Peyer's patch (tissue), 4 donors: ENCODE data around the gene EPHA2. TPM values are rescaled to one million over a fixed set of nuclear protein-coding genes. Genes with fewer than 3 reads are reported as not detected.

ENCODE experiments used
- DNase-seq, 3 donors: peaks; one replicate each; pipeline ENCODE4 v3.0.0-alpha.2; 2017 to 2019
- H3K27ac ChIP-seq, 4 donors: fragments of 200-600 bp; sonication (generic); one replicate each; pipeline ENCODE4 v1.5.1; 2016 to 2019
- H3K27me3 ChIP-seq, 2 donors: fragments of 200-600 bp; sonication (generic); one replicate each; pipeline ENCODE4 v1.5.1; 2019
- H3K36me3 ChIP-seq, 3 donors: fragments of 200-600 bp; sonication (generic); one replicate each; pipeline ENCODE4 v1.5.1; 2016 to 2019
- H3K4me1 ChIP-seq, 4 donors: fragments of 200-600 bp; sonication (generic); one replicate each; pipeline ENCODE4 v1.5.1; 2016 to 2019
- H3K4me3 ChIP-seq, 4 donors: fragments of 200-600 bp; sonication (generic); 1 replicate in 3 of 4; 2 replicates in 1 of 4; pipeline ENCODE4 v1.5.1; 2016 to 2019; ENCODE audit warnings: mild to moderate bottlenecking in 1 of 4
- H3K9me3 ChIP-seq, 4 donors: fragments of 200-600 bp; sonication (generic); one replicate each; pipeline ENCODE4 v1.5.1; 2016 to 2019; ENCODE audit warnings: mild to moderate bottlenecking in 1 of 4
- POLR2A ChIP-seq, 2 donors: fragments of 450-650 bp; IDR thresholded peaks; one replicate each; pipeline ENCODE4 v1.5.1; 2017; ENCODE audit warnings: antibody characterized with exemption in 2 of 2, mild to moderate bottlenecking in 2 of 2, moderate library complexity in 2 of 2
- total RNA-seq, 4 donors: library from RNA; depleted of rRNA; stranded (reverse); fragments of >200 nt; gene quantifications; one replicate each; pipeline ENCODE4 v1.1.0, GENCODE V29; 2016
- TF ChIP-seq, protein P1 (sequence below), 6 experiments: fragments of 450-650 bp in 4 of 6; fragments of 200-600 bp in 2 of 6; sonication (generic) in 1 of 6; IDR thresholded peaks; one replicate each; pipeline ENCODE4 v1.5.1; 2017 to 2019; ENCODE audit warnings: antibody characterized with exemption in 6 of 6, mild to moderate bottlenecking in 3 of 6, moderate library complexity in 1 of 6

The EPHA2 gene
- total RNA-seq, 4 donors from 2014 or later, result 23.5 to 42.6 (median 35.5) TPM

DNA sequence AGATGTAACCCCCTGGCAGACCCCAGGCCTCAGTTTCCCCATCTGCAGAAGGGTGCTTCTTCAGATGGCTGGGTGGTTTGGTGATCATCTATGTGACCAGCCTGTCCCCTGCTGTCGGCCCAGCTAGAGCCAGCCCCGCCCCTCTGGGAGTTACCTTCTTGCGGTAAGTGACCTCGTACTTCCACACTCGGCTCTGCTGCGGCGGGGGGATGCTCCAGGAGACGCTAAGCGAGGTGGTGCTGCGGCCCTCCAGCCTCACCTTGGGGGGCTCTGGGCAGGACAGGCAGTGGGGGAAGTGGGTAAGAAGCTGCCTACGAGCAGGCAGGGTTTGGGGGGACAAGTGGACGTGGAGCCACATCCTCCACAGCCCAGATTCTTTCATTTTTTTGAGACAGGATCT lies 20.4 kb downstream of the EPHA2 start:
- no peak overlapping the region for H3K4me3 ChIP-seq
- no peak overlapping the region for H3K27ac ChIP-seq
- no peaks in the 10 kb centered on the region for H3K27me3 ChIP-seq
- TF ChIP-seq, protein P1, sequence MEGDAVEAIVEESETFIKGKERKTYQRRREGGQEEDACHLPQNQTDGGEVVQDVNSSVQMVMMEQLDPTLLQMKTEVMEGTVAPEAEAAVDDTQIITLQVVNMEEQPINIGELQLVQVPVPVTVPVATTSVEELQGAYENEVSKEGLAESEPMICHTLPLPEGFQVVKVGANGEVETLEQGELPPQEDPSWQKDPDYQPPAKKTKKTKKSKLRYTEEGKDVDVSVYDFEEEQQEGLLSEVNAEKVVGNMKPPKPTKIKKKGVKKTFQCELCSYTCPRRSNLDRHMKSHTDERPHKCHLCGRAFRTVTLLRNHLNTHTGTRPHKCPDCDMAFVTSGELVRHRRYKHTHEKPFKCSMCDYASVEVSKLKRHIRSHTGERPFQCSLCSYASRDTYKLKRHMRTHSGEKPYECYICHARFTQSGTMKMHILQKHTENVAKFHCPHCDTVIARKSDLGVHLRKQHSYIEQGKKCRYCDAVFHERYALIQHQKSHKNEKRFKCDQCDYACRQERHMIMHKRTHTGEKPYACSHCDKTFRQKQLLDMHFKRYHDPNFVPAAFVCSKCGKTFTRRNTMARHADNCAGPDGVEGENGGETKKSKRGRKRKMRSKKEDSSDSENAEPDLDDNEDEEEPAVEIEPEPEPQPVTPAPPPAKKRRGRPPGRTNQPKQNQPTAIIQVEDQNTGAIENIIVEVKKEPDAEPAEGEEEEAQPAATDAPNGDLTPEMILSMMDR (IDR thresholded peaks at IDR 0.05), result no peak
- TF ChIP-seq POLR2A (IDR thresholded peaks at IDR 0.05), result no peak
- no peaks in the 10 kb centered on the region for H3K9me3 ChIP-seq
- peaks cover 0 to 3% (median 0%) of the 10 kb centered on the region in 4 donors for H3K4me1 ChIP-seq
- peaks cover 0 to 73% (median 0%) of the 10 kb centered on the region in 3 donors for H3K36me3 ChIP-seq
- DNase-seq, result no peak

DNA sequence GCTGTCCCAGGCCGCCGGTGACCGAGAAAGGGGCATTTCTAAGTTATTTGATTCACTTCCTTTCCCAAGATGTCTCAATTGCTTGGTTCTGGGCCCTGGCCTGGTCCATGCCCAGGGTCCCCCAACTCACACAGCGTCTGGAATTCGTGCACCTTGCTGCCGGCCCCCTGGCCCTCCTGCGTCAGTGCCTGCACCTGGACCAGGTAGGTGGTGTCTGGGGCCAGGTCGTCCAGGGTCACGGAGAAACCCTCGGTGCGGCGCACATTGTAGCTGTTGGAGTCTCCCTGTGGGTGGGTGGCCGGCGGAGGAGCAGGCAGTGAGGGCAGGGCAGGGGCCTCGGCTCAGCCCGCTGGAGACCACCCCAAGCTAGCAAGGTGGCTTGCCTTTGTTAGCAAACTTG lies 21.0 kb downstream of the EPHA2 start:
- no peak for DNase-seq
- H3K27me3 ChIP-seq, result no peaks in the 10 kb centered on the region
- H3K4me3 ChIP-seq, result no peak overlapping the region
- no peaks in the 10 kb centered on the region for H3K9me3 ChIP-seq
- H3K27ac ChIP-seq, result no peak overlapping the region
- TF ChIP-seq POLR2A (IDR thresholded peaks at IDR 0.05), result no peak
- TF ChIP-seq, protein P1 (IDR thresholded peaks at IDR 0.05), result no peak
- peaks cover 0 to 3% (median 0%) of the 10 kb centered on the region in 4 donors for H3K4me1 ChIP-seq
- H3K36me3 ChIP-seq, result peaks cover 0 to 73% (median 0%) of the 10 kb centered on the region in 3 donors

DNA sequence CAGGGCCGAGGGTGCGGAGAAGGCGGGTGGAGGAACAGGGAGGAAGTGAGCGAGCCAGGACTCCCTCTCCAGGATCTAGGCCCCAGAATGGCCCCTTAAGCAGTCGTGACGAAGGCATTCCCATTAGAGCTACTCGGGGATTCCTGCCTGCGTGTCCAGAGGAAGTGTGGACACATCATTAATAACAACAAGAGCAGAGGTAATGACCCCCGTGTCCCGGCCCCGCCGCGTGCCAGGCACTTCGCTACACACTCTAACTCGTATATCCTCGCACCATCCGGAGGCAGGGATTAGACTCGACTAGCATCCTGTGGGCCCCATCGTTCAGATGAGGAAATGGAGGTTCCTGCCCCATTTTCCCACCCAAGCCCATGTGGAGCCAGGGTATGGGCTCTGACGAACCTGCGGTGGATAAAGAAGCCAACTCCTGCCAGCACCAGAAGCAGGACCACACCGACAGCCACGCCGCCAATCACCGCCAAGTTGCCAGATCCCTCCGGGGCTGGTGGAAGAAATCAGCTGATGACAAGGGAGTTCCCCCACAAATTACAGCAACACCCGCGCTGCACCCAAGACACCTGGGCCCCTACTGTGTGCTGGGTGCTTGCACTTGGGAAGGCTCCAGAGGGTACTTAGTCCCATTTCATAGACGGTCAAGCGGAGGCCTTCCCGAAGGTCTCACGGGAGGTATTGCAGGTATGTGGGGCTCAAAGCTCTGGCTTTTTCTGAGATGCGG lies 21.6 kb downstream of the EPHA2 start:
- H3K27me3 ChIP-seq, result no peaks in the 10 kb centered on the region
- no peak overlapping the region for H3K27ac ChIP-seq
- no peaks in the 10 kb centered on the region for H3K9me3 ChIP-seq
- DNase-seq, result no peak
- TF ChIP-seq POLR2A (IDR thresholded peaks at IDR 0.05), result no peak
- TF ChIP-seq, protein P1 (IDR thresholded peaks at IDR 0.05), result no peak
- peaks cover 0 to 78% (median 0%) of the 10 kb centered on the region in 3 donors for H3K36me3 ChIP-seq
- no peak overlapping the region for H3K4me3 ChIP-seq
- peaks cover 0 to 1% (median 0%) of the 10 kb centered on the region in 4 donors for H3K4me1 ChIP-seq

DNA sequence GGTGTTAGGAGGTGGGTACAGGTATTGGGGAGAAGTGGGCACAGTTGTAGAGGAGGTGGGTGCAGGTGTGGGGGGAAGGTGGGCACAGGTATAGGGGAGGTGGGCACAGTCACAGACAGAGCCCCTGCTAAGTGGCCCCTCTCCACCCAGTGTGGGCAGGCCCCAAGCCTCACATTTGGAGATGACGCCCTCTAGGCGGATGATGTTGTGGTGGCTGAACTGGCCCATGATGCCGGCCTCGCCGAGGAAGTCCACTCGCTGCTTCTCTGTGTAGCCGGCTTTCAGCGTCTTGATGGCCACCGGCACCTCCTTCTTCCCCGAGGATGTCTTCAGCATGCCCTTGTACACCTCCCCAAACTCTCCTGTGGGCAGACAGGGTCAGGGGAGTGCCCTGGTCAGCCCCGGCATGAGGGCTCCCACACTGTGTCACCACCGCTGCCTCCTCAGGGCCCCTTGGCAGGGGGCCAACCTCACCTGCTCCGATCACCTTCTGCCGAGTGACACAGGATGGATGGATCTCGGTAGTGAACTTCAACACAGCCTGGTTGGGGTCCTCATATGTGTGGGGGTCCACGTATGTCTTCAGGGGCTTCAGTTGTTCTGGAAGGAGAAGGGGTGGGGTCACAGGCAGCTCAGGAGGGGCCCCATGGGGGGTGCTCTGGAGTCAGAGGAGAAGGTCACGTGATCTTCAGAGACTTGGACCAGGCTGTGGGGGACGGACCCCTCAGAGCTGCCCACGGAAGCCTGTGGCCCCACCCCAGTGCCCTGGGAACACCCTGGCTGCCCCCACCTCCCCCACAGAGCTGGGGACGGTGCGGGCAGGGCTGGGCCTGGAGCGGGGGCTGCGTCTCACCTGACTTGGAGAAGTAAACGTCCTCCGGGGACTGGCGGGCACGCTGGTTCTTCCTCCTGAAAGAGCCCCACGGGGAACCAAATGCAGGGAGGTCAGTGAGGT lies 22.6 kb downstream of the EPHA2 start:
- H3K9me3 ChIP-seq, result no peaks in the 10 kb centered on the region
- H3K27me3 ChIP-seq, result no peaks in the 10 kb centered on the region
- no peak for TF ChIP-seq POLR2A (IDR thresholded peaks at IDR 0.05)
- TF ChIP-seq, protein P1 (IDR thresholded peaks at IDR 0.05), result no peak
- H3K4me3 ChIP-seq, result no peak overlapping the region
- peaks cover 0 to 87% (median 0%) of the 10 kb centered on the region in 3 donors for H3K36me3 ChIP-seq
- H3K27ac ChIP-seq, result no peak overlapping the region
- DNase-seq, result no peak
- no peaks in the 10 kb centered on the region for H3K4me1 ChIP-seq

DNA sequence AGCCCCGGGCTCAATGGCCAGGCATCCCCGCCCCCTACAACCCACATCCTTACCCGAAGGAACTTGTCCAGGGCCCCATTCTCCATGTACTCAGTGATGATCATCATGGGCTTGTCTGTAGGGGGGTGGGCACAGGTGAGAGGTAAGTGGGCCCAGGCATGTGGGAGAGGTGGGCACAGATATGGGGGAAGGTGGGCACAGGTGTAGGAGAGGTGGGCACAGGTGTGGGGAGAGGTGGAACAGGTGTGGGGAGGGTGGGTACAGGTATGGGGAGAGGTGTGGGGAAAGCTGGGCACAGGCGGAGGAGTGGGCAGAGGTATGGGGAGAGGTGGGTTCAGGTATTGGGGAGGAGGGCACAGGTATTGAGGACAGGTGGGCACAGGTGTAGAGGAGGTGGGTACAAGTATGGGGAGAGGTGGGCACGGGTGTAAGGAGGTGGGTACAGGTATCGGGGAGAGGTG lies 23.5 kb downstream of the EPHA2 start:
- Histone ChIP-seq H3K36me3 (peaks cover 0 to 86% (median 0%) of the 10 kb centered on the region in 3 donors), H3K4me3 (no peak overlapping the region), H3K4me1 (no peaks in the 10 kb centered on the region), H3K27me3 (no peaks in the 10 kb centered on the region), H3K9me3 (no peaks in the 10 kb centered on the region), H3K27ac (no peak overlapping the region)
- no peak for DNase-seq
- TF ChIP-seq, protein P1 (IDR thresholded peaks at IDR 0.05), result no peak
- no peak for TF ChIP-seq POLR2A (IDR thresholded peaks at IDR 0.05)
